Left lobe of liver (tissue), 2 donors: Measurements from ENCODE around the gene AKAP13. TPM values are rescaled to one million over a fixed set of nuclear protein-coding genes. Genes with fewer than 3 reads are reported as not detected.
"Not testable (repeated sequence)": the region's sequence is repeated elsewhere in the genome, so short reads cannot be mapped to it uniquely, and the experiment has no call there.

Source experiments
- ATAC-seq: fragments of 200-7000 bp; cut with Tn5 transposase; one replicate; pipeline ENCODE4 v1.9.1; 2020; ENCODE audit warnings: mild to moderate bottlenecking, moderate library complexity
- DNase-seq: peaks from one replicate; pipeline ENCODE4 v3.0.0-alpha.2; 2020; ENCODE audit warnings: low spot score
- total RNA-seq: library from RNA; stranded (reverse); gene quantifications from one replicate; pipeline ENCODE4 v1.2.1, GENCODE V29; 2021
- donor health status: DM: no; HTN: no; CAD: no; lungs with moderate emphysema.
- donor health status: DM: no; HTN: yes; CAD: no.

AKAP13 gene
- total RNA-seq, 1 donor from 2014 or later: 60.5 TPM

DNA sequence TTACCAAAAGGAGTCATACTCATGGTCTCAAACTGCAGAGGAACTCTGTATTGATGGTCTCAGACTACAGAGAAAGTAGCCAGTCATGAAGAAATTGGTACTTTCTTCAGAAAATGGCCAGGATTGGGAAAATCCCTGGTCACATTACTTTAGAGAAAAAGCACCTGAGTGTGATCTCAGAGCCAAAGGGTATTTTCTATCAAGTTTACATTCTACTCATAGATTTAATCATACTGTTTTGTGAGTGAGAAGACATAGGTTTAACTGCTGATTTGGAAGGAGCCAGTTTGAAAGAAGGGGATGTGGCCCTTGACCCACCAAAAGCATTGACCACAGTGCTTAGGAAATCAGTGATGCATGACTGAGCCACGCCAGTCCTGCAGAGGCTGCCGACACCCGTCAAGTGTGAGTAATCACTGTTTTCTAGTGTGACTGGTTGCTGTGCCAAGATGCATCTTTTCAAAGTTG is 203.6 kb downstream of the AKAP13 start:
- DNase-seq (no peak), ATAC-seq (no peak)

GRCh38 chr15:85584872-85585271 is 204.5 kb downstream of the AKAP13 start:
- ATAC-seq: no peak
- no peak for DNase-seq

DNA sequence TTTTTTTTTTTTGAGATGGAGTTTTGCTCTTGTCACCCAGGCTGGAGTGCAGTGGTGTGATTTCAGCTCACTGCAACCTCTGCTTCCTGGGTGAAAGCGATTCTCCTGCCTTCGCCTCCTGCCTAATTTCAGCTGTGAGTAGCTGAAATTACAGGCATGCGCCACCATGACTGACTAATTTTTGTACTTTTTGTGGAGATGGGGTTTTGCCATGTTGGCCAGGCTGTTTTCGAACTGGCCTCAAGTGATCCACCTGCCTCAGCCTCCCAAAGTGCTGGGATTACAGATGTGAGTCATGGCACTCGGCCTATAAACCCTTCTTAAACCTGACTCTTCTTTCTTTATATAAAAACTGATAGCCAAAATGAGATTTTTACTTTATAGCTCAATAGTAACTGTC is 205.8 kb downstream of the AKAP13 start:
- DNase-seq, ATAC-seq: not testable (repeated sequence)

- no peak for DNase-seq
- ATAC-seq: no peak
These were observed 207.5 kb downstream of the AKAP13 start for GRCh38 chr15:85587707-85588411.

DNA sequence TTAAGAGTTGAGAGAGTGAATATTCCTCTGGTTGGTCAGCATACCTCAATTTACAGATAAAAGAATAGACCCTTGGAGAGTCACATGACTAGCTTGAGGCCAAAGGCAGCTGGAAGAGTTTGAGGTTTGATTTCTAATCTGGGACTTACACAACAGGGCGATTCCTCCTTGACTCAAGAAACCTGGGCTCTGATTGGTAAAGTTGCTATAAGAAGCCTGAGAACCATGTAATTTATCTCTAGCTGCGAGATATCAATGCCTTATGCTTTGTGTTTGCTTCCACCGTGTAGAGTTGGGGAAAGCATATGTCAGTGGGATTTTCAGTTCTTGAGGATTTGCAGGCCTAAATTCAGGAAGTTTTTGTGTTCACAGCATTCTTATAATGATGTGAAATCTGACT is 208.3 kb downstream of the AKAP13 start:
- DNase-seq (no peak), ATAC-seq (no peak)

- peak; percentile 87 for ATAC-seq
- no peak for DNase-seq
These were observed 209.4 kb downstream of the AKAP13 start for GRCh38 chr15:85589851-85590250.

DNA sequence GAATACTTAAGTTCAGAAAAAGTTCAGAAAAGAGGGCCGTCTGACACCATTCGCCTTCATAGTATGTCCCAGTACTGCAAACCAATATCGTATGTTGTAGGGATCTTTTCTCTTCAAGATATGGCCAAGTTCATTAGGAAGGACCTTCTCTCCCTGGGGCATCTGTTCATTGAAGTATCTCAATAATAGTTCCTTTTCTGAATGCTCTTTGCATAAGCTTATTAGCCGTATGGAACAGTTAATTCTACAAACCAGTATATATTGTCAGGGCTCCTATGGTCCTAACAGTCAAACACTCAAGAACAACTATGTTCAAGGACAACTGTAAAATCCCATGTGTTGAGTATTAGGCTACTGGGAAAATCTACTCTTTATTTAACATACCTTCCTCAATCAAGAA is 211.2 kb downstream of the AKAP13 start:
- ATAC-seq (no peak), DNase-seq (no peak)

GRCh38 chr15:85592148-85592547 is 211.7 kb downstream of the AKAP13 start:
- ATAC-seq: peak; percentile 12
- no peak for DNase-seq

DNA sequence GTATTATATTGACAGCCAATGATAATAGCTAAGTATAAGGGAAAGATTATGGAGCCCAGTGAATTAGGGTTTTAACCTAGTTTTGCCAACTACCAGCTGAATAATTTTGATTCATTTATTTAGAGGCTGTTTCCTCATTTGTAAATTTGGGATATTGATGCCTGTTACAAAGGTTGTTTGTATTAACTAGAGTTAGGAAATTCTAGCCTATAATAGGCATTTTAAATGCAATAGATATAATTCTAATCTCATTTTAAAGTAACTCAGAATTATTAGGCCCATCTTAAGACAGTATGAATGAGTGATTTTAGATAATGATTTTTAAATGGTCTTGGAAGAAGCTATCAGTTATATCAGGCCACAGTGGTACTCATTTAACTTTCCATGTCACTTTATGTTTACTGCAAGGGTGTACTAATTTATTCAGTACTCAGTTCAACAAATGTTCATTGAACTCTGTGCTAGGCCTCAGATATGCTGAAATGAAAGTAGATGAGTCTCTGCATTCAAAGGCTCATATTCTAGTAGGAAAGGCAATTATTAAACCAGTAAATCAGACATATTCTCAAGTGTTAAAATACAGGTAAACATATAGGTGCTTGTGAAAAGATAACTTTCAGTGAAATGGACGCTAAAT is 213.5 kb downstream of the AKAP13 start:
- DNase-seq: no peak
- peak; percentile 61 for ATAC-seq

- no peak for DNase-seq
These were observed 215.6 kb downstream of the AKAP13 start for GRCh38 chr15:85595804-85596536.

DNA sequence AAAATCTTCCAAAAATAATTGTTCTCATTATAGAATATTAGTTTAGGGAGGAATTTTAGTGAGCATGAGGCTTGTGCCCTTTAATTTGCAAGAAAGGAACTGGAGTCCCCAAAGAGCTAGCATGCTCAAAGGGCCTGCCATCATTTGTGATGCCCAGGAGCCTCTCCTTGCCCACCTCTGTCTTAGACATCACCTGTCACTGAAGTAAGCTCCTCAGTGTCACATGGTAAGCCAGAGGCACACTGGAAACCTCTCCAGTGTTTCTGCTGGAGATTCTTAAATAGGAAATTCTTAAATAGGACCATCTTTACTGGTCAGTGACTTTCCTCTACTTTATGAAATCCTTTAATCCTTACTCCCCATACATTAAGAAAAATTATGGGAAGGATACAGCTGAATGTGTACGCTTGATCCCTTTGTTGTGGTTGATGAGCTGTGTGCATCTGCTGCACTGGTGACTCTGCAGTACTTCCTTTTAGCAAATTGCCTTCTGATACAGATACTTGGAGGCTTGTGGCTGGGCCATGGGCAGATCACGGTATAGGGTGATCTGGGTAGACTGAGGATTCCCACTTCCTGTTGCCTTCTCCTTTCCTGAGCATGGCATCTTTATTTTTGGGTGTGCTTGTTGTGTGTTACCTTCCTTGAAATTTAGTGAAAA is 216.9 kb downstream of the AKAP13 start:
- DNase-seq: no peak
- ATAC-seq: no peak

More at GRCh38 chr15:85595804-85596536, 215.6 kb downstream of the AKAP13 start:
- no peak for ATAC-seq

DNA sequence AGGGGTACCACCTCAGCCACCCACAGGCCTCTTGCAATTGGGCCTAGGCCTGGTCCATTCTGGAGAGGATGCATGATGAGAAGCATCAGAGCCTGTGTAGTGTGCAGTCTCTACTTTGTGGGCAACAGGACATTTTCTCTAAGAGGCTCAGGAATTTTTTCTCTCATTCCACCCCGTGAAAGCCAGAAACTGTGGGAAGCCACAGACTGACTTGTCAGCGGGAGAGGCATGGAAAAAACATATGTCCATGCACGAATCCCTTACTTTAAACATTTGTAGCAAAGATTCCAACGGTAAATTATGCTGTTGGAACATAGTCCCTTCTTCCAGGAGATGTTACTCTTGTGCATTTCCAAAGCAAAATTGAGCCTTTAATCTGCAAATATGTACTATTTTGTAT is 217.8 kb downstream of the AKAP13 start:
- DNase-seq: no peak
- ATAC-seq: no peak

- DNase-seq: no peak
- ATAC-seq: no peak
These were observed 218.5 kb downstream of the AKAP13 start for GRCh38 chr15:85598718-85599398.

DNA sequence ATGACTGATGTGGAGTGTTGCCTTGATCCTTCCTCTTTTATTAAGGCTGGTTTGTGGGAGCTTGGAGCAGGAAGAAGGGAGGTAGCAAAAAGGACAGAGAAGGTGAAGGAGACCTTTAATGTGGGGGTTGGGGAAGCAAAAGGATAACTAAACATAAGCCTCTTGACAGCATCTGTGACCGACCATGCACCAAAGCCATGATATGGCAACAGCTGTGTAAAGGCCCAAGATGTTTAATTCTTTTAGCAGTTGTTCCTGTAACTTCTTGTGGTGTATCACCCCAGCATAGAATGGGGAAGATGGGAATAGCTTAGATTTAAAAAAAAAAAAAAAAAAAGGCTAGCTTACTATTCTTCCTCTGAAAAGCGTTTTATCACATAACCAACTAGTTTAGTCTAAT is 219.6 kb downstream of the AKAP13 start:
- ATAC-seq (no peak), DNase-seq (no peak)

- DNase-seq (no peak), ATAC-seq (no peak)
These were observed 222.8 kb downstream of the AKAP13 start for GRCh38 chr15:85603160-85603559.

DNA sequence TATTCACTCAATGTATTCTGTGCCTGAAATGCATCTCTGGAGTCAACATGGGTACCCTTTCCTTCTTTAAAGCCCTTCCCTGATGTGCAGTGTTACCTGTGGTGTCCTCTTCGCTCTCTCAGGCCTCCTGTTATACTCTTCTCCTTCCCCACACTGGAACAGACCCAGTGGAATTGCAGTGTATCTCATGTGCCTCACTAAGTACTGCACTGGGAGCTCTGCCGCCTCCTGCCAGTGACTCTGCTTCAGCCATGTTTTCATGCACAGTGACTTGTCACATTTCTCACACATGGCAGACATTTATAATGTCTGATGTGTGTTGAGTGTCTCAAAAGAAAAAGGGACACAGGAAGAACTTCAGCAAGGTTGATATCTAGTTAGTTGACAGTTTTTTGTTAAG is 223.3 kb downstream of the AKAP13 start:
- DNase-seq (no peak), ATAC-seq (no peak)

DNA sequence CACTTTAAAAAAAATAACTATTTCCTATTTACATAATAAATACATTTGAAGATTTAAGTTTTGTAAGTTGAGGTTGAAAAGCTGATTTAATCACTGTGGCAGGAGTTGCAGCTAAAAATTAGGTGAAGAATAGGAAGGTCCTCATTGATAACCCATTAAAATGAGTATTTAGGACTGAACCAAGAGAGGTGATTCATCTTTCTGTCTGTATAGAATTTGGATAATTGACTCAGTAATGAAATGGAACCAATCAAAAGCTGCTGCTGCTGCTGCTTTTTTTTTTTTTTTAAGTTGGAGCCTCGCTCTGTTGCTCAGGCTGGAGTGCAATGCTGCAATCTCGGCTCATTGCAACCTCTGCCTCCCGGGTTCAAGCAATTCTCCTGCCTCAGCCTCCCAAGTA is 223.8 kb downstream of the AKAP13 start:
- ATAC-seq: no peak

DNA sequence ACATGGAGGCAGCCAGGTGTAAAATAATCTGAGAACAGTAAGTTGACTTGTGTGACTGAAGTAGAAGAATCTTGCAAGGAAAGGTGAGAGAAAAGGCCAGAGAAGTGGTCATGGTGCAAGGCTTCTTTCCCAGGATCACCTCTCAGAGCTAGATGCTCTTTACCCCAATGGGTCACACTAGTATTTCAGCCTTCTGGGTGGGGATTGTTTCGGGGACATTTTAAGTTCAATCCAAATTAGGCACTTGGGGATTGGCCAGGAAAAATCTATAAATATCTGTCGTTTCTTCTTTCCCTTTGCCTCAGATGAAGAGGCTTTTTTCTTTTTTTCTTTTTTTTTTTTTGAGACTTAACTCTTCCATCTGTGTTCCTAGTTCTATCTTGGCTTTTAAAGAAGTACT is 226.3 kb downstream of the AKAP13 start:
- DNase-seq (no peak), ATAC-seq (no peak)

More for the DNA sequence above, 223.8 kb downstream of the AKAP13 start:
- no peak for DNase-seq

DNA sequence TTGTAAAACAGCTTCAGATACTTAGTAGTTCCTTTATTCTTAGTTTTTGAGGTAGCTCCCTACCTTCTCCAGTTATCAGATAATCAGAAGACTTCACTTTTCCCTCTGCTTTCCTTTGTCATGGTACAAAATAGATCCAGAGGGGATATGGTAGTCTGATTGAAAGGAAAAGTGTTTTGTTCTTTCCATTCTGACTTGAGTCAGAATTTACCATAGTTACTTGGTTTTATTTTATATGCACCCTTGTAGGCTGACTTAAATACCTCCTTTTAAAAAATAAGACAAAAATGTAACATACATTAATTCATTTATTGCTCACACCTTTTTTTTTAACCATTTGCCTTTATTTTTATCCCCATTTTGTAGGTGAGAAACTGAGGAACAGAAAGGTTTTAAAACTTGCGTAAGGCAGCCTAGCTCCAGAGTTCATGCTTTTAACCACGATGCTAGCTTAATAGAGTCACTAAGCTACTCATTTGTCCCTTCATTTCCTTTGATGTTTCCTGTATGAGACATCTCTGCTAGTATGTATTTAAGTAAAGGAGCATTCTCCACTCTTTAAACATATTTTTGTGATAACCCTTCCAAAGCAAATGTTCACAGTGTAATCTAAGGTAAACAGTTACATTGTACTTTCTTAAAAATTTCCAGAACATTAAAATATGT is 226.9 kb downstream of the AKAP13 start:
- DNase-seq: no peak
- ATAC-seq: peak; percentile 36

DNA sequence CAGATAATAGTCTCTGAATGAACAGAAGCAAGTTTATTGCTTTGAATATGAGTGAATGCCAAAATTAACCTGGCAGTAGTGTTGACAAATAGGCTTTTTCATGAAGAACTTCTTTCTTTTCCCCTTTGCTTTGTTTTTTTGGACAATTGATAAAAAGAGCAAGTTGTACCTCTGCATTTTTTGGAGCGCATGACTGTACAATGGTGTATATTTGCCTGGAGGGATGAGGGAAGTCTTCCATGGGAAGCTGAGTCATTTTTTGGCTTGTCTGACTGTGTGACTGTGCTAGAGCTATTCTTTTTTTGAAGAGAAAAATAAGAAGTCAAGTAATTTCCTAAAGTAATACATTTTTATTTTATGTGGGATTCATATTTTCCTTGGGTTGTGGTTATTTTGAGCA is 227.4 kb downstream of the AKAP13 start:
- ATAC-seq: peak; percentile 50

More for the DNA sequence above, 227.4 kb downstream of the AKAP13 start:
- no peak for DNase-seq
